Measurements from ENCODE around the gene KRT85. TPM values are rescaled to one million over a fixed set of nuclear protein-coding genes. Genes with fewer than 3 reads are reported as not detected.

KRT85 gene
- total RNA-seq, 1 experiment from 2014 or later: not detected

GRCh38 chr12:52320784-52321400 is 46.4 kb downstream of the KRT85 start, which contains the start of gene KRT83:
TSS of gene KRT83 (minus strand) at chr12:52321398. CDS start at chr12:52321335, 63 bp downstream.
- H3K27me3 ChIP-seq (ENCODE audit: insufficient read depth, low read depth): no peaks in the 10 kb centered on the region
- intact Hi-C loops (cut with micrococcal nuclease; ENCODE audit: unreplicated experiment): no loop called here
- POLR2A ChIA-PET (ENCODE audit: unreplicated experiment): interaction anchor here (0.6 to 0.7 kb wide), 2 partner anchors 14 to 40 kb away, joined by 3 to 4 read pairs; no protein-coding TSS in a partner anchor

GRCh38 chr12:52319097-52319496 is 48.2 kb downstream of the KRT85 start:
- DNase-seq: peak in 1 of 2 experiments; percentile 53
- no TSS peak for BruUV-seq (replicated peaks)

More at GRCh38 chr12:52320784-52321400, 46.4 kb downstream of the KRT85 start, which contains the start of gene KRT83:
- no peak for DNase-seq
- CTCF ChIA-PET: interaction anchor here (0.6 kb wide), 1 partner anchor 68 kb away, joined by 17 read pairs; no protein-coding TSS in a partner anchor
- no peaks in the 10 kb centered on the region for H3K4me1 ChIP-seq (replicated peaks; ENCODE audit: insufficient read depth)
- no peaks in the 10 kb centered on the region for H3K79me2 ChIP-seq (ENCODE audit: low read depth)
- no peaks in the 10 kb centered on the region for H4K20me1 ChIP-seq (ENCODE audit: insufficient read depth)
- no peak within 1 kb of the TSS for H3K27ac ChIP-seq
- no peaks in the 10 kb centered on the region; the same call in 1 of the 2 replicates for H3F3A ChIP-seq (ENCODE audit: insufficient read depth, low read depth)
- no peaks in the 10 kb centered on the region for H3K9me2 ChIP-seq (ENCODE audit: insufficient read depth)
- no peaks in the 10 kb centered on the region for H3K36me3 ChIP-seq (ENCODE audit: low read depth)
- H3K4me3 ChIP-seq: no peak within 1 kb of the TSS
- TF ChIP-seq CTCF (conservative IDR thresholded peaks at IDR 0.05) (no peak), EZH2 (IDR thresholded peaks at IDR 0.05; ENCODE audit: low read depth) (no peak)
- no peak within 1 kb of the TSS for H3K4me2 ChIP-seq
- no peaks in the 10 kb centered on the region for H3K9me3 ChIP-seq (ENCODE audit: insufficient read depth, low read depth)
- no peak within 1 kb of the TSS for H2AFZ ChIP-seq
- no TSS peak for BruUV-seq (replicated peaks)

More at GRCh38 chr12:52319097-52319496, 48.2 kb downstream of the KRT85 start:
- H3K36me3 ChIP-seq (ENCODE audit: low read depth): no peaks in the 10 kb centered on the region
- H3F3A ChIP-seq (ENCODE audit: insufficient read depth, low read depth): no peaks in the 10 kb centered on the region; the same call in 1 of the 2 replicates
- H2AFZ ChIP-seq: no peak overlapping the region
- no peak overlapping the region for H3K4me3 ChIP-seq
- H3K9me3 ChIP-seq (ENCODE audit: insufficient read depth, low read depth): no peaks in the 10 kb centered on the region
- intact Hi-C loops (cut with micrococcal nuclease; ENCODE audit: unreplicated experiment): no loop called here
- CTCF ChIA-PET: interaction anchor here (0.8 to 1.7 kb wide), 7 partner anchors 10 to 161 kb away, joined by 3 to 8 read pairs (median 5); no protein-coding TSS in a partner anchor
- H3K4me2 ChIP-seq: no peak overlapping the region
- H3K27me3 ChIP-seq (ENCODE audit: insufficient read depth, low read depth): no peaks in the 10 kb centered on the region
- H3K9me2 ChIP-seq (ENCODE audit: insufficient read depth): no peaks in the 10 kb centered on the region
- no peaks in the 10 kb centered on the region for H3K79me2 ChIP-seq (ENCODE audit: low read depth)
- no peaks in the 10 kb centered on the region for H4K20me1 ChIP-seq (ENCODE audit: insufficient read depth)
- no peaks in the 10 kb centered on the region for H3K4me1 ChIP-seq (replicated peaks; ENCODE audit: insufficient read depth)
- no peak overlapping the region for H3K27ac ChIP-seq
- POLR2A ChIA-PET (ENCODE audit: unreplicated experiment): interaction anchor here (0.5 to 1.2 kb wide), 5 partner anchors 10 to 127 kb away, joined by 3 to 6 read pairs (median 4); no protein-coding TSS in a partner anchor
- TF ChIP-seq CTCF (conservative IDR thresholded peaks at IDR 0.05) (peak; percentile 55), EZH2 (IDR thresholded peaks at IDR 0.05; ENCODE audit: low read depth) (no peak)

All from PC-9 (cell line).